OCI-LY7 (cell line): ENCODE measurements around the gene MPPED1.

Experiments used
- EZH2phosphoT487 ChIP-seq: fragments of 200-600 bp; sonication (generic); IDR thresholded peaks from 2 replicates; pipeline ENCODE4 v1.6.1; 2018; ENCODE audit warnings: low read depth, borderline replicate concordance, mild to moderate bottlenecking, mixed run types, antibody characterized with exemption, low read length, moderate library complexity, mixed read lengths
- TF ChIP-seq, protein P1 (sequence below): fragments of 200-600 bp; sonication (generic); conservative IDR thresholded peaks from 2 replicates; pipeline ENCODE4 v1.5.1; 2014; ENCODE audit warnings: mild to moderate bottlenecking, antibody characterized with exemption, low read length, moderate library complexity, mixed read lengths

DNA sequence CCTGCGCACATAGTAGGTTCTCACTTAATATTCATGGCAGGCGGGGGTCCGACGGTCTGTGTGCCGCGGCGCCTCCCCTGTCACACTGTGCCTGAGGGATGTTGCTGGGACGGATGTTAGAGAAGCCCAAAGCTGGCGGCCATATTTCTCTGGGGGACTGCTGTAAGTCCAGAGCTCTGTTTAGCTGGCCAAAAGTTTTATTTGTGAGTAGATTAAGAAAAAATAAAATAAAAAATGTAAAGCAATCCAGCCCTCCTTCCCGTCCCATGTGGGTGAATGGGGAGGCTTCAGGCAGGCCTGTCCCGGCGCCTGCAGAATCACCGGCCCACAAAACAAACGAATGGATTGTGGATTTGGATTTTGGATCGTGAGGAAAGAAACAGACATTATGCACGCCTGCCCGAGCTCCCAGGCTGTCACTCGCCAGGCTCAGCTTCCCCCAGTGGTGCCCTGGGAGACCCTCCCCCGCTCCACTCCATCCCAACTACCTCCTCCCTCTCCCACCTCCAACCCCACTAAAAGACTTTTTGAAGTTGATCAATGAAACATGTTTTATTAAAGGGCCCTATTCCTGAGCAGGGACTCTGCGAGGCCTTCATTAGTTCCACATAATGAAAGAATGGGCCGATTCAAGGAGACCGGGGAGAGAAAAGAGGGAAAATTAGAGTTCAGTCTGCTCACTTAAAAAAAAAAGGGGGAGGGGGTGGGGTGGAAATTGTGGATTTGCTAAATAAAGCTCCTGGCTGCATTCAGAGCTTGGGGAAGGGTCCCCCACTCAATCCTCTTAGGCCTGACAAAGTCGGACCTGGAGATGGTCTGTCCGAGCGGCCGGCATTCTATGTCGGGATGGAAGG is 48.3 kb upstream of the MPPED1 start:
- TF ChIP-seq, protein P1, sequence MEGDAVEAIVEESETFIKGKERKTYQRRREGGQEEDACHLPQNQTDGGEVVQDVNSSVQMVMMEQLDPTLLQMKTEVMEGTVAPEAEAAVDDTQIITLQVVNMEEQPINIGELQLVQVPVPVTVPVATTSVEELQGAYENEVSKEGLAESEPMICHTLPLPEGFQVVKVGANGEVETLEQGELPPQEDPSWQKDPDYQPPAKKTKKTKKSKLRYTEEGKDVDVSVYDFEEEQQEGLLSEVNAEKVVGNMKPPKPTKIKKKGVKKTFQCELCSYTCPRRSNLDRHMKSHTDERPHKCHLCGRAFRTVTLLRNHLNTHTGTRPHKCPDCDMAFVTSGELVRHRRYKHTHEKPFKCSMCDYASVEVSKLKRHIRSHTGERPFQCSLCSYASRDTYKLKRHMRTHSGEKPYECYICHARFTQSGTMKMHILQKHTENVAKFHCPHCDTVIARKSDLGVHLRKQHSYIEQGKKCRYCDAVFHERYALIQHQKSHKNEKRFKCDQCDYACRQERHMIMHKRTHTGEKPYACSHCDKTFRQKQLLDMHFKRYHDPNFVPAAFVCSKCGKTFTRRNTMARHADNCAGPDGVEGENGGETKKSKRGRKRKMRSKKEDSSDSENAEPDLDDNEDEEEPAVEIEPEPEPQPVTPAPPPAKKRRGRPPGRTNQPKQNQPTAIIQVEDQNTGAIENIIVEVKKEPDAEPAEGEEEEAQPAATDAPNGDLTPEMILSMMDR, result no peak
- no peak for TF ChIP-seq EZH2phosphoT487
